Endothelial cell of umbilical vein (primary cell): Measurements from ENCODE around the gene AKAP12. TPM values are rescaled to one million over a fixed set of nuclear protein-coding genes. Genes with fewer than 3 reads are reported as not detected.

ENCODE experiments used
- BruUV-seq: library from RNA; stranded (reverse); fragments of 400-500 nt; replicated peaks from 2 replicates; lab custom pipeline; 2021; lab: Mats Ljungman, UMichigan
- CTCF ChIA-PET: fragments of 300-600, 350-600 bp; sonication (Branson Sonifier 250); formaldehyde crosslinking; loops from one replicate; lab custom pipeline; 2021; ENCODE audit warnings: antibody characterized with exemption, inconsistent platforms; lab: Charles Lee
- POLR2A ChIA-PET: fragments of 300-600, 350-600 bp; sonication (Branson Sonifier 250); formaldehyde crosslinking; loops from one replicate; lab custom pipeline; 2021; ENCODE audit warnings: antibody characterized with exemption, inconsistent platforms; lab: Charles Lee
- DNase-seq: peaks from one replicate; pipeline ENCODE4 v3.0.0-alpha.2; 2011; ENCODE audit warnings: low read depth, low spot score
- FAIRE-seq: peaks from 2 replicates; lab custom pipeline; 2011; peaks lifted over from hg19 to GRCh38; lab: Jason Lieb, UNC
- H2AFZ ChIP-seq: 2 replicates; pipeline ENCODE4 v1.6.0; 2012; ENCODE audit warnings: low read depth, low read length, control low read depth, inconsistent platforms
- H3K27ac ChIP-seq: 2 replicates; pipeline ENCODE4 v1.5.1; 2011; ENCODE audit warnings: low read depth, mild to moderate bottlenecking, control low read depth, low read length, moderate library complexity; ENCODE audit not compliant: insufficient read depth
- H3K27me3 ChIP-seq, 2 experiments: 2 replicates each; pipeline versions ENCODE4 v1.6.0 to v1.6.1; 2011; ENCODE audit warnings: low read length in 2 of 2, mixed read lengths in 1 of 2; ENCODE audit not compliant: control insufficient read depth in 2 of 2, insufficient read depth in 2 of 2
- H3K36me3 ChIP-seq, 2 experiments: 2 replicates in 1 of 2; 3 replicates in 1 of 2; pipeline ENCODE4 v1.5.1; 2011; ENCODE audit warnings: low read length in 2 of 2, mild to moderate bottlenecking in 1 of 2, moderate library complexity in 1 of 2; ENCODE audit not compliant: control insufficient read depth in 2 of 2, insufficient read depth in 2 of 2; ENCODE audit errors: extremely low read depth in 1 of 2
- H3K4me1 ChIP-seq: 3 replicates; pipeline ENCODE4 v1.5.1; 2011; ENCODE audit warnings: mild to moderate bottlenecking, low read length; ENCODE audit not compliant: control insufficient read depth, insufficient read depth; ENCODE audit errors: extremely low read depth
- H3K4me2 ChIP-seq: 2 replicates; pipeline ENCODE4 v1.6.1; 2011; ENCODE audit warnings: low read length, control low read depth, mixed read lengths; ENCODE audit not compliant: insufficient read depth
- H3K4me3 ChIP-seq, 3 experiments: fragments of 200-600 bp in 1 of 3; sonication (generic), shearing (Covaris generic) in 1 of 3; replicated peaks in 1 of 3; 2 replicates each; pipeline ENCODE4 v1.5.1; 2011 to 2016; ENCODE audit warnings: control low read depth in 3 of 3, low read length in 3 of 3, mild to moderate bottlenecking in 2 of 3, inconsistent platforms in 1 of 3, low read depth in 1 of 3, moderate library complexity in 1 of 3; ENCODE audit not compliant: insufficient read depth in 1 of 3
- H3K79me2 ChIP-seq: 2 replicates; pipeline ENCODE4 v1.6.0; 2012; ENCODE audit warnings: low read length, inconsistent platforms; ENCODE audit not compliant: control insufficient read depth, insufficient read depth
- H3K9ac ChIP-seq: replicated peaks from 2 replicates; pipeline ENCODE3; 2011; ENCODE audit warnings: low read length, control low read depth; ENCODE audit not compliant: insufficient read depth; ENCODE audit errors: extremely low read depth
- H3K9me1 ChIP-seq: replicated peaks from 3 replicates; pipeline ENCODE4 v1.6.0; 2011; ENCODE audit warnings: mild to moderate bottlenecking, low read length; ENCODE audit not compliant: control insufficient read depth, insufficient read depth; ENCODE audit errors: extremely low read depth
- H3K9me3 ChIP-seq: replicated peaks from 2 replicates; pipeline ENCODE4 v1.5.1; 2012; ENCODE audit warnings: low read length, inconsistent platforms; ENCODE audit not compliant: control insufficient read depth, insufficient read depth
- H4K20me1 ChIP-seq: replicated peaks from 2 replicates; pipeline ENCODE3; 2011; ENCODE audit warnings: mild to moderate bottlenecking, low read length; ENCODE audit not compliant: control insufficient read depth, insufficient read depth; ENCODE audit errors: extremely low read depth
- EZH2 ChIP-seq: IDR thresholded peaks from 2 replicates; pipeline ENCODE4 v1.6.1; 2012; ENCODE audit warnings: borderline replicate concordance, low read depth, mild to moderate bottlenecking, moderate library complexity, low read length, inconsistent platforms; ENCODE audit not compliant: severe bottlenecking
- FOS ChIP-seq: IDR thresholded peaks from 2 replicates; pipeline ENCODE4 v1.6.1; 2011; ENCODE audit warnings: mild to moderate bottlenecking, low read length, moderate library complexity, borderline replicate concordance; ENCODE audit not compliant: insufficient read depth
- GATA2 ChIP-seq: IDR thresholded peaks from 2 replicates; pipeline ENCODE4 v1.7.0; 2011; ENCODE audit warnings: low read depth, mild to moderate bottlenecking, moderate library complexity, mixed read lengths, low read length; ENCODE audit not compliant: insufficient read length, insufficient read depth
- JUN ChIP-seq: IDR thresholded peaks from 2 replicates; pipeline ENCODE4 v1.6.1; 2011; ENCODE audit warnings: borderline replicate concordance, low read depth; ENCODE audit not compliant: insufficient read length, insufficient read depth
- POLR2A ChIP-seq: IDR thresholded peaks from 2 replicates; pipeline ENCODE4 v1.6.1; 2012; ENCODE audit warnings: low read depth, mild to moderate bottlenecking, control low read depth, low read length
- POLR2AphosphoS5 ChIP-seq: IDR thresholded peaks from 2 replicates; pipeline ENCODE4 v1.6.1; 2012; ENCODE audit warnings: low read depth, mild to moderate bottlenecking, control low read depth, low read length, moderate library complexity; ENCODE audit not compliant: insufficient read depth
- dilution Hi-C: fragments of 300-500 bp; cut with MboI; formaldehyde crosslinking; loops from one replicate; pipeline ENCODE4 v1.15.0; 2019; ENCODE audit warnings: low sequenced_read_pairs; ENCODE audit not compliant: extremely low pct_ligation_motif_present
- intact Hi-C: fragments of 100-400 bp; cut with micrococcal nuclease; formaldehyde crosslinking; loops from one replicate; pipeline ENCODE4 v1.10.0; 2022
- polyA plus RNA-seq, 4 experiments: library from polyadenylated mRNA; depleted of rRNA in 3 of 4; stranded (reverse) in 3 of 4; unstranded in 1 of 4; fragments of >200 nt; gene quantifications; 2 replicates each; pipeline versions ENCODE4 v1.2.1 to v1.2.3, GENCODE V29; 2011 to 2012; ENCODE audit warnings: missing spikeins in 1 of 4
- small RNA-seq: library from RNA; depleted of rRNA; stranded (forward); fragments of <200 nt; gene quantifications from one replicate; pipeline ENCODE3, GENCODE V24; 2012; ENCODE audit warnings: low replicate concordance, low read depth; ENCODE audit not compliant: insufficient read depth, insufficient read length
- total RNA-seq: library from RNA; stranded (reverse); gene quantifications from 2 replicates; pipeline ENCODE4 v1.2.3, GENCODE V29; 2021

The AKAP12 gene
- total and polyA plus RNA-seq, 2 donors (not counting 3 experiments of a cell fraction or from before 2014, with no cell fraction given), result 46.9 to 340 TPM

GRCh38 chr6:151403919-151404308 is 164.1 kb downstream of the AKAP12 start:
- intact Hi-C loops (no loop called here), dilution Hi-C loops (no loop called here)
- H3K9me1 ChIP-seq, result no peaks in the 10 kb centered on the region
- no peak overlapping the region for H3K27ac ChIP-seq
- H3K36me3 ChIP-seq, result peaks cover 3 to 4% of the 10 kb centered on the region in 2 experiments
- H3K4me3 ChIP-seq, result no peak overlapping the region
- no peak overlapping the region for H2AFZ ChIP-seq
- H3K9me3 ChIP-seq, result no peaks in the 10 kb centered on the region
- H3K9ac ChIP-seq, result no peak overlapping the region
- ChIA-PET POLR2A (no interaction called here), CTCF (interaction anchor here (3.7 kb wide), 1 partner anchor 512 kb away, joined by 20 read pairs; no protein-coding TSS in a partner anchor)
- H3K4me2 ChIP-seq, result no peak overlapping the region
- H3K27me3 ChIP-seq, result no peaks in the 10 kb centered on the region
- FAIRE-seq (no peak), DNase-seq (no peak)
- TF ChIP-seq POLR2AphosphoS5, result no peak
- TF ChIP-seq EZH2, result no peak
- TF ChIP-seq JUN, result no peak
- TF ChIP-seq GATA2, result no peak
- no peak for TF ChIP-seq POLR2A
- TF ChIP-seq FOS, result no peak
- no peaks in the 10 kb centered on the region for H3K4me1 ChIP-seq
- H3K79me2 ChIP-seq, result peaks cover 47% of the 10 kb centered on the region
- no TSS peak for BruUV-seq
- H4K20me1 ChIP-seq, result no peaks in the 10 kb centered on the region

Small RNAs within 50 kb of the gene (small RNA-seq; reads per million reads assigned to genes)
- gene RF00019, result not detected
- gene RNU6-1247P, result not detected
- not detected for gene RNU6-300P
- gene RNY4P20, result not detected

Other genes with a start within 250 kb of the AKAP12 start
- 13.1 and 13.6 TPM in 2 replicates for gene ZBTB2, start 151.6 kb downstream of the AKAP12 start, total RNA-seq
- gene ZBTB2, start 151.6 kb downstream of the AKAP12 start, polyA plus RNA-seq, result 11.3 and 11.8 TPM in 2 replicates
- gene RMND1, start 212.2 kb downstream of the AKAP12 start, total RNA-seq, result 17.2 and 21.4 TPM in 2 replicates
- gene RMND1, start 212.2 kb downstream of the AKAP12 start, polyA plus RNA-seq, result 4.1 and 6.3 TPM in 2 replicates